NCI-H2081 treated with DMSO at 0.1 percent for 48 hours (cell line): ENCODE data around the gene SEC16A.

Experiments used
- DNase-seq: peaks from one replicate; lab custom pipeline; 2025; lab: John Stamatoyannopoulos, UW

The SEC16A gene

GRCh38 chr9:136399176-136400037 is 83.4 kb downstream of the SEC16A start:
- no peak for DNase-seq

DNA sequence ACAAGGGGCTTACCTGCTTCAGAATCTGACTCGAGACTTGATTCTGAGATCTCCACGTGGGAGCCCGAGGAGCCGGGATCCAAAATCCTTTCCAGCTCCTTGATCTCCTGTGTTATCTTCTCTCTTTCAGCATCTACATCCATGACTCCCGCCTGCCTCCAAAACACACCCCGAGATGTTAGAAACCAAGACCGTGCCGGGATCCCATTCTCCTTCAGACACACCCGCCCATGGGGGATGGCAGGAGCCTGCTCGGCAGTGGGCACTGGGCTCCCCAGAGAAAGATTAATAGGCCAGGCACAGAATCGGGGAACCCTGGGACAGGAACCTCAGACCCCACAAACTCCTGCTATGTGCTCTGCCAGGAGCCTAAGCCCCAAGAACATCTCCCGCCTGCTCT is 84.6 kb downstream of the SEC16A start:
- DNase-seq = no peak

DNA sequence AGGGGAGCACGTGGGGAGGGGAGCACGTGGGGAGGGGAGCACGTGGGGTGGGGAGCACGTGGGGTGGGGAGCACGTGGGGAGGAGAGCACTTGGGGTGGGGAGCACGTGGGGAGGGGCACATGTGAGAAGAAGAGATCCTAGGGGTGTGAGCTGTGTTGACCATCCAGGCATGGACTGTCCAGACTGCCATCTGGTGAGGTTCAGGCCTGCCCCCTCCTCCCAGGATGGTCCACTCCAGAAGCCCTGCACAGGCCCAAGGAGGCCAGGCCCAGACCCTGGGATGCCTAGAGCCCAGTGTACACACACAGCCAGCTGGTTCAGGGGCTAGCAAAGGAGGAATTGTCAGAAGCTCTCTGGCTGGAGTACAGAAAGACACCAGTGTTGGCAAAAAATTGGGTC is 85.2 kb downstream of the SEC16A start:
- no peak for DNase-seq

DNA sequence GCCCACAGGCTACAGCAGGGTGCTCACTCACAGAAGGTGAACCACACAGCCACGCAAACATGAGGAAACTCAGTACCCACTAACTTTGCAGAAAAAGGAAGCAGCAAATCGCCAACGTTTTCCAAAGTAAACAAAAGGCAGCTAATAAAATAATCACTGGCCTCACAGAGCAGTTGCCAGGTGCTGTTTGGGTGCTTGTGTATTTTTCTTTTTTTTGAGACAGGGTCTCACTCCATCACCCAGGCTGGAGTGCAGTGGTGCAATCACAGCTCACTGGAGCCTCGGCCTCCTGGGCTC is 86.7 kb downstream of the SEC16A start:
- DNase-seq = no peak

GRCh38 chr9:136395345-136396218 is 87.3 kb downstream of the SEC16A start:
- DNase-seq = no peak

DNA sequence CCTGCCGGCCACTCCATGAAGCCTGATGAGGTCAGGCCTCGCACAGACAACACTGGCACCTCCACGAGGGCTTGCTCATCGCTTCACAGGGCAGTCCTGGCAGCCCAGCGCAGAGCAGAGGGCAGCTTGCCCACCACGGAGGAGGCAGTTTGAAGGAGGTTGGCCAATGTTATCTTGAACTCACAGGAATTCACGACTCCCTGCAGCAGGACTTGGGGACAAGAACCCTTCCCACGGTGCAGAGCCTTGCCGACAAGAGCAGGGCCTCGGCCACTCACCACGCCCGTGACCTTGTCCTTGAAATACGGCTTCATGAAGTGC is 87.9 kb downstream of the SEC16A start:
- no peak for DNase-seq

DNA sequence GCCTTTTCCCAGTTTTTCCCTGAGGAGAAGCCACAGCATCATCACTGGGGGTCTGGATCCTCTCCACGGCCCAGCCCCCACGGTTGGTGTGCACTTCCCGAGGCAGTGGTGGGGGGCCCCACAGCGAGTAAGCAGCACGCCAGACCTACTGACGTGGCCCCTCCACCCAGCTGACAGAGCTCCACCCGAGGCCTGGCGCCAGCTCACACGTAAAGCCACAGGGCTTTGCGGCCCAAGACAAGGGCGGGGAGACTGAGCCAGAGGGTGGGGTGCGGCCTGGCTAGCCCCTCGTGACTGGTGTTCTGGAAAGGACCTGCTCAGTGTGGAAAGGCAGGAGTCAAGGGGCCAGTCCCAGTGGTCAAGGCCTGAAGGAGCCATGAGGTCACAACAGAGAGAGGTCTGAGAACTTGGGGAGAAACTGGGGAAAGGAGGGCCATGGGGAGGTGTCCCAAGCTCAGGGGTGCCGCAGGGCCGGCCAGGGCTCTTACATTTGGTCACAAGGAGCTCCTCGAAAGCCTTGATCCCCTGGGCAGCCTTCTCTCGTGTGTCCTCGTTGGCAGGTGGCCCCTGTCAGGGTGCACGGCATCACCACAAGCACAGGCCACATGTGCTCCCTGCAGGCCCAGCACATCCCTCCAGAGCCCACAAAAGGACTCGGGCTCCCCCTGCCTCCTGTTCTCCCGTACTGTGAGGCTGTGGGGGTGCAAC is 88.4 kb downstream of the SEC16A start:
- no peak for DNase-seq

DNA sequence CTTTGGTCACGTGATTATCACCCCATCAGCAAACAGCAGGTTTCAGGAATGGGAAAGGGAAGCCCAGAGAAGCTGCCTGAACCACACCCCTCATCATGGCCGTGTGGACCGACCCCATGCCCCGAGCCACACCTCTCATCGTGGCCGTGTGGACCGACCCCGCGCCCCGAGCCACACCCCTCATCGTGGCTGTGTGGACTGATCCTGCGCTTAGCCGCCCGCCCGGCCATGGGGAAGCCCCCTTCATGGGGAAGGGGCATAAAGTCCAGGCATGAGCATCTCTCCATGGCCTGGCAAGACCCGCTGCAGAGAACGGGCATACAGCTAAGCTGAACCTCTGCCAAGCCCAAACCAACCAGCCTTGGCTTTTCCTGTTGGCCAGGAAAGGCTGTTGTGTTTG is 89.3 kb downstream of the SEC16A start:
- no peak for DNase-seq

DNA sequence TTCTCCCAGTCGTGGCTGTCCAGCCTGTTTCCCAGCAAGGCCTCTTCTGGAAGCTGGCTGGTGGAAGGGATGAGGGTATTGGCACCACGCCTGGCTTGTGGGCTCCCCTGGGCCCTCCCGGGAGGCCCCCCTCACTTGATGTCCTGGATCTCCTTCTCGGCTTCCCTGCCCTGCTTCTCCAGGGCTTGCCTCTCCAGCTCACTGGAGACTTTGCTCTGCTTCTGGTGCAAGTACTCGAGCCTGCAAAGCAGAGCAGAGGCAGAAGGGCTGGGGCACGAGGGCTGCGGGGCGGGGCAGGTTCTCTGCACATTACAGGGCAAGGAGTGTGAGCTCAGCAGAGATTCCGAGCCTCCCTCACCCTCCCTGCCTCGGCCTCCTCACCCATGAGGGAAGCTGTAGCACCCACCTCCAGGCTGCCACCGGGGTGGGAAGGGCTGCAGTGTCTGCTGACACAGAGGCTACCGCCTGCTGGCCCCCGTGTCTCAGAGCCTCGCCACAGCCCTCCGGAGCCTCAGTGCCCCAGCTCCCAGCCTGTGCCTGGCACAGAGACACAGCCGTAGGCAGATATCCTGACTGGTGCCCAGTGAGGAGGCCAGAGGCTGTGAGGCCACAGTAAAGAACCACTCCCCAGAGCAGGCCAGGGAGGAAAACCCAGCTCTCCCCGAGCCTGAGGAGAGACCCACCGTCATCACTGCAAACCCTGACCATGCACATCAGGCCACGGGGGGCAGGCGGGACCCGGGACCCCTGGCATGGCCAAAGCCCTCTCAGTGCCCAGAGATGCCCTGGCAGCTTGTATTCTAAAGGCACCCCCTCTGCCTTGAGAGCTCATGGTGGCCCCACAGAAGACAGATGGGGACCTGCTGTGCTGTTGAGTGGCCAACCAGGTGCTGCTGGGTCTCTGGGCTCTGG is 90.0 kb downstream of the SEC16A start:
- no peak for DNase-seq

DNA sequence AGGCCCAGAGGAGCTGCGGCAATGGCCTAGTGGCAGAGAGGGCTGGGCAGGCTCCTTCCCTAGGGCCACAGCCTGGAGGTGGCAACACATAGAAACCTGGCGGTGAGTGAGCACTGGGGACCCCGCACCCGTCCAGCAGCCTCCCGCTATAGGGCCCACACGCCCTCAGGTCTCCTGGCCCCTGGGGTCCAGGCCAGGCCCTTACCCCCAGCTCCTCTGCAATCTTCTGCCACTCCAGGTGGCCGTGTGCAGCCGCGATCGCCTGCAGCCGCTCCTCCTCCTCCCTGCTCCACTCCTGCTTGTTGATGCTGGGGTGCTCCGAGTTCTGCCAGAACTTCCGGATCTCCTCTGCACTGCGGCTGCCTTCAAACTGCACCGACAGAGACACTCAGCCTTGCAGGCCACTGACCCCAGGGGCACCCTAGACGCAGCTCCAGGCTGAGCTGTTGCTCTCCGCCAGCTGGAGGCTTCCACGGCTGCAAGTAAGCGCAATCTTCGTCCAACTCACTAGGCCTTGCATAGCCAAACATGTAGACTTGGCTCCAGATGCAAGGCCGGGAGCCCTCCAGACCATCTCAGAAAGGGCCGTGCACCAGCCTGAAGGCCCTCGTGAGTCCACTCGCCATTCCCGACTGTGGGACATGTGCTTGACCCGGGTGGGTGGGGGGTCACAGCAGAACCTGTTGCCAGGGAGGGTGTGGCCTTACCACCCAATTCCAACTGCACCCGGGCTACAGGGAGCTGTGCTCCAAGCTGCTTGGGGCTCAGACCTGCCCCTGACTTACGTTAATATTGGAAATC is 90.9 kb downstream of the SEC16A start:
- DNase-seq = no peak
